BE2C (cell line): ENCODE data around the gene MSL2.
A peak's percentile ranks its signal among the peaks of the same experiment; 100 is the strongest.
"Not testable (repeated sequence)": the region's sequence is repeated elsewhere in the genome, so short reads cannot be mapped to it uniquely, and the experiment has no call there.

ENCODE experiments used
- DNase-seq: peaks from one replicate; pipeline ENCODE4 v3.0.0-alpha.2; 2020
- H3K27me3 ChIP-seq: fragments of 250-450 bp; sonication (Bioruptor Pico); 2 replicates; pipeline ENCODE4 v1.5.1; 2020; ENCODE audit warnings: mild to moderate bottlenecking
- H3K36me3 ChIP-seq: fragments of 250-450 bp; sonication (Bioruptor Pico); 2 replicates; pipeline ENCODE4 v1.5.1; 2020; ENCODE audit warnings: mild to moderate bottlenecking
- H3K4me1 ChIP-seq: fragments of 250-450 bp; sonication (Bioruptor Pico); 2 replicates; pipeline ENCODE4 v1.5.1; 2020
- H3K4me3 ChIP-seq: 2 replicates; pipeline ENCODE4 v1.5.1; 2011; ENCODE audit warnings: low read depth, low read length
- H3K9me3 ChIP-seq: fragments of 250-450 bp; sonication (Bioruptor Pico); 2 replicates; pipeline ENCODE4 v1.5.1; 2020
- CTCF ChIP-seq: IDR thresholded peaks from 2 replicates; pipeline ENCODE4 v1.5.1; 2012; ENCODE audit warnings: mild to moderate bottlenecking, low read depth, low read length

MSL2 gene

GRCh38 chr3:136207489-136208115 lies 11.5 kb upstream of the MSL2 start:
- DNase-seq, result no peak
- no peaks in the 10 kb centered on the region for H3K9me3 ChIP-seq
- no peak overlapping the region for H3K4me3 ChIP-seq
- H3K4me1 ChIP-seq, result no peaks in the 10 kb centered on the region
- TF ChIP-seq CTCF, result no peak
- H3K27me3 ChIP-seq, result no peaks in the 10 kb centered on the region; the same call in 1 of the 2 replicates
- no peaks in the 10 kb centered on the region for H3K36me3 ChIP-seq

GRCh38 chr3:136199219-136199618 lies 3.1 kb upstream of the MSL2 start:
- not testable (repeated sequence) for H3K27me3 ChIP-seq, H3K9me3 ChIP-seq, H3K36me3 ChIP-seq, H3K4me3 ChIP-seq, H3K4me1 ChIP-seq, DNase-seq

GRCh38 chr3:136198462-136199078 lies 2.4 kb upstream of the MSL2 start:
- not testable (repeated sequence) for H3K9me3 ChIP-seq, H3K36me3 ChIP-seq, DNase-seq, H3K4me1 ChIP-seq, H3K4me3 ChIP-seq, H3K27me3 ChIP-seq

GRCh38 chr3:136197159-136197793 lies 1.1 kb upstream of the MSL2 start:
- Histone ChIP-seq H3K9me3 (no peaks in the 10 kb centered on the region), H3K27me3 (no peaks in the 10 kb centered on the region), H3K36me3 (peaks cover 9% of the 10 kb centered on the region), H3K4me3 (peak overlapping the region; percentile 99), H3K4me1 (peaks cover 3% of the 10 kb centered on the region; the same call in 1 of the 2 replicates)
- DNase-seq, result no peak
- TF ChIP-seq CTCF, result no peak

- no peaks in the 10 kb centered on the region for H3K27me3 ChIP-seq
- TF ChIP-seq CTCF, result no peak
- H3K4me1 ChIP-seq, result peaks cover 3% of the 10 kb centered on the region; the same call in 1 of the 2 replicates
- peak overlapping the region; percentile 99 for H3K4me3 ChIP-seq
- no peaks in the 10 kb centered on the region for H3K9me3 ChIP-seq
- H3K36me3 ChIP-seq, result peaks cover 9% of the 10 kb centered on the region
- DNase-seq, result peak; percentile 100
These were observed 445 bp upstream of the MSL2 start for GRCh38 chr3:136196401-136197158.

GRCh38 chr3:136195258-136196063 lies 674 bp downstream of the MSL2 start:
- DNase-seq, result no peak

More at GRCh38 chr3:136195258-136196063, 674 bp downstream of the MSL2 start:
- H3K27me3 ChIP-seq, result no peaks in the 10 kb centered on the region
- H3K4me1 ChIP-seq, result peaks cover 3% of the 10 kb centered on the region; the same call in 1 of the 2 replicates
- H3K9me3 ChIP-seq, result no peaks in the 10 kb centered on the region
- peak overlapping the region; percentile 99 for H3K4me3 ChIP-seq
- peaks cover 9% of the 10 kb centered on the region for H3K36me3 ChIP-seq
- TF ChIP-seq CTCF, result no peak
